ENCODE measurements around the gene SERPINE2. TPM values are rescaled to one million over a fixed set of nuclear protein-coding genes. Genes with fewer than 3 reads are reported as not detected.

Gene SERPINE2
- total and polyA plus RNA-seq, 10 donors: 20.9 to 105 (median 33.2) TPM

DNA sequence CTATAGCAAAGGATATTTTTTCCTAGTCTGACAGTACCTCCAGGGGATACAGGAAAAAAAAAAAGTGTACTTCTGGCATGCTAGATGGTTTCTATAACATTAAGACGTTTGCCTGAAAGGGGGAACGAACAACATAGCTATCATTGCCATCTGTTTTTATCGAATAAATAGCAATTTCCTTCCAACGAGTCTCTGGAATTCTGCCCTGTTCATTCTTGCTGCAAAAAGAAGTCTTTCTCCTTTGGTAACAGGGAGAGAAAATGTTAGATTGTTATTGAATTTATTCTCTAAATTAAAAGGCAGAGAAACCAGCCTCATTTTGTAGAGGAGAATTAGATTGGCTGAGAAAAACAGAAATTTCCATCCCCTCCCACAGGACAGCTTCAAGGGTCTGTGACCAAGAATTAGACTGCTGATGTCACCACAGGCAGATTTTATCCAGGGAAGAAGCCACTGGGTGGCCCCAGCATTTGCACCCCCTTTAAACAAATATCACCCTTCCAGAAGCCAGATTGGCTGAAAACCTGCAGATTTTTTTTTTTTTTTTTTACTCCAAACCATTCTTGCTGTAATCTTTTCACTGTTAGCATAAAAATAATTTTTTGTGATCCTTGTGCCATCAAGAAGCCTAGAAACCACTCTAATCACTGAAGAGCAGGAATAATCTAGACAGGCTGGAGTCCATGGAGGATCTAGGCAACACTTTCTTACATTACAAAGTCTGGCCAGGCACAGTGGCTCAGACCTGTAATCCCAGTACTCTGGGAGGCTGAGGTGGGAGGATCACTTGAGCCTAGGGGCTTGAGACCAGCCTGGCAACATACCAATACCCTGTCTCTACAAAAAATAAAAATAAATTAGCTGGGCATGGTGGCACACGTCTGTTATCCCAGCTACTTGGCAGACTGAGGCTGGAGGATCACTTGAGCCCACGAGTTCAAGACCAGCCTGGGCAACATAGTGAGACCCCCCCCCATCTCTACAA is 106.0 kb downstream of the SERPINE2 start:
- Histone ChIP-seq H3K27ac (no peak overlapping the region), H3K27me3 (replicated peaks in 1 of 7) (no peaks in the 10 kb centered on the region), H3K36me3 (no peaks in the 10 kb centered on the region), H3K4me3 (no peak overlapping the region), H3K9me3 (no peaks in the 10 kb centered on the region), H3K4me1 (peaks cover 36 to 100% (median 72%) of the 10 kb centered on the region in 6 donors)
- TF ChIP-seq POLR2A (IDR thresholded peaks at IDR 0.05) (no peak), POLR2AphosphoS5 (IDR thresholded peaks at IDR 0.05) (no peak)
- TF ChIP-seq, protein P1, sequence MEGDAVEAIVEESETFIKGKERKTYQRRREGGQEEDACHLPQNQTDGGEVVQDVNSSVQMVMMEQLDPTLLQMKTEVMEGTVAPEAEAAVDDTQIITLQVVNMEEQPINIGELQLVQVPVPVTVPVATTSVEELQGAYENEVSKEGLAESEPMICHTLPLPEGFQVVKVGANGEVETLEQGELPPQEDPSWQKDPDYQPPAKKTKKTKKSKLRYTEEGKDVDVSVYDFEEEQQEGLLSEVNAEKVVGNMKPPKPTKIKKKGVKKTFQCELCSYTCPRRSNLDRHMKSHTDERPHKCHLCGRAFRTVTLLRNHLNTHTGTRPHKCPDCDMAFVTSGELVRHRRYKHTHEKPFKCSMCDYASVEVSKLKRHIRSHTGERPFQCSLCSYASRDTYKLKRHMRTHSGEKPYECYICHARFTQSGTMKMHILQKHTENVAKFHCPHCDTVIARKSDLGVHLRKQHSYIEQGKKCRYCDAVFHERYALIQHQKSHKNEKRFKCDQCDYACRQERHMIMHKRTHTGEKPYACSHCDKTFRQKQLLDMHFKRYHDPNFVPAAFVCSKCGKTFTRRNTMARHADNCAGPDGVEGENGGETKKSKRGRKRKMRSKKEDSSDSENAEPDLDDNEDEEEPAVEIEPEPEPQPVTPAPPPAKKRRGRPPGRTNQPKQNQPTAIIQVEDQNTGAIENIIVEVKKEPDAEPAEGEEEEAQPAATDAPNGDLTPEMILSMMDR (IDR thresholded peaks at IDR 0.05 in 8 of 11, conservative IDR thresholded peaks at IDR 0.05 in 3 of 11): no peak
- 64 to 75% (median 67%) methylated on average over 6 of the region's 6 CpGs for WGBS, 5 donors
- intact Hi-C loops (cut with DNase I; ENCODE audit: low total_unique reads): no loop called here
- no peak for DNase-seq

DNA sequence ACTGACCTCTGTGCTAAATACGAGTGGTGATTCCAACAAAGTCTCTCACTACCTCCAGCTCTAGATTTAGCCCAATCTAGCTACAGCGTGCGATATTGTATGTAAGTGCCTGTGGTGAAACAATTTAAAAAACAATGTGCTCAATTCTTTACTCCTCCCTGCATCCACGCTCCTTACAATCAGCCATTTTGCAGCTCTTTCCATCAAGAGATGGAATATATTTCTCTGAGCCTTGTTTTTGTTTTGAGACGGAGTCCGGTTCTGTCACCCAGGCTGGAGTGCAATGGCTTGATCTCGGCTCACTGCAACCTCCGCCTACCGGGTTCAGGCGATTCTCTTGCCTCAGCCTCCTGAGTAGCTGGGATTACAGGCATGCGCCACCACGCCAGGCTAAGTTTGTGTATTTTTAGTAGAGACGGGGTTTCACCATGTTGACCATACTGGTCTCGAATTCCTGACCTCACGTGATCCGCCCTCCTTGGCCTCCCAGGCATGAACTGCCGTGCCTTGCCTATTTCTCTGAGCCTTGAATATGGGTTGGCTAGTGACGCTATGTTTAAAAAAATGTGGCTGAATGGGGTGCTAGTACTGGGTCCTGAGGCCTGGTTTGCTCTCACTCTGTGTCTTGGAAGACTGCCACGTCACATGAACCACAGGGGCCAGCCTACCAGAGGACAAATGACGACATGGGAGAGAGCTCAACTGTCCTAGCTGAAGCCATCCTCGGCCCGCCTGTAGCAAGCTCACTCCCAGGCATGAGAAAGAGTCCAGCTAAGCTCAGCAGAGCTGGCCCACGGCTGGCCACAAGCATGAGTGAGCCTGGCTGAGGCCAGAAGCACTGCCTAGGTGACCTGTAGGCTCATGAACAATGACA is 108.7 kb downstream of the SERPINE2 start:
- peaks cover 15 to 82% (median 47%) of the 10 kb centered on the region in 6 donors for H3K4me1 ChIP-seq
- peaks cover 0 to 9% (median 0%) of the 10 kb centered on the region in 6 donors for H3K36me3 ChIP-seq
- no peak overlapping the region for H3K4me3 ChIP-seq
- peak; percentile 79 for DNase-seq
- H3K27ac ChIP-seq: peak overlapping the region in 3 of 8 donors; percentile 20 to 58 (median 50)
- intact Hi-C loops (cut with DNase I; ENCODE audit: low total_unique reads): no loop called here
- no peaks in the 10 kb centered on the region for H3K27me3 ChIP-seq (replicated peaks in 1 of 7)
- TF ChIP-seq, protein P1 (IDR thresholded peaks at IDR 0.05 in 8 of 11, conservative IDR thresholded peaks at IDR 0.05 in 3 of 11): no peak
- TF ChIP-seq POLR2AphosphoS5 (IDR thresholded peaks at IDR 0.05) (peak; percentile 41 to 50 (median 41)), POLR2A (IDR thresholded peaks at IDR 0.05) (no peak)
- 71 to 83% (median 75%) methylated on average over 21 to 23 of the region's 23 CpGs for WGBS, 5 donors
- H3K9me3 ChIP-seq: peaks cover 0 to 15% (median 10%) of the 10 kb centered on the region in 8 donors

DNA sequence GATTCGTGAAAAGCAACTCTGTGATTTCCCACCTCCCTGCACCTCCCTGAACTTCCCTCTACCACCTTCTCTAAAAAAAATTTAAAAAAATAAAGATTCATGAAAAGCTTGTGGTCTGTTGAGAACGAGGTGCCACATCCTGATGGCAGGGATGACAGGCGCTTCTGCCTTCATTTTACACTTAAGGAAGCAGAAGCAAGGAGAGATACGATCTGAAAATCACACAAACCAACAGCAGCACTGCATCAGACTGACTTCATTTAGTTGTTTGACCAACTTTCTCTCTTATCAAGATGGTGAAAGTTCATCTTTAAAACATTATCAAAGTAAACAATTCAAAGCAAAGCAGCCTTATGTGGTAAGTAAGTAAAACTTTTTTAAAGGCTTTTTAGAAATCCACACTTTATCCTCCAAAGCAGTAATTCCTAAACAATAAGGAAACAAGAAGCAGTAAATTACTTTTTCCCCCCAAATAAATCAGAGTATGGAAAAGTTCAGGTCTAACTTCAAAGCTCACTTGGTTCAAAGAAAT is 109.4 kb downstream of the SERPINE2 start:
- H3K27ac ChIP-seq: peak overlapping the region in 3 of 8 donors; percentile 15 to 50 (median 38)
- peaks cover 0 to 15% (median 10%) of the 10 kb centered on the region in 8 donors for H3K9me3 ChIP-seq
- no peak for DNase-seq
- WGBS, 5 donors: 17 to 32% (median 27%) methylated on average over 4 of the region's 4 CpGs
- no peak overlapping the region for H3K4me3 ChIP-seq
- TF ChIP-seq, protein P1 (IDR thresholded peaks at IDR 0.05 in 8 of 11, conservative IDR thresholded peaks at IDR 0.05 in 3 of 11): no peak
- no peak for TF ChIP-seq POLR2A (IDR thresholded peaks at IDR 0.05)
- peaks cover 15 to 82% (median 43%) of the 10 kb centered on the region in 6 donors for H3K4me1 ChIP-seq
- intact Hi-C loops (cut with DNase I; ENCODE audit: low total_unique reads): no loop called here
- H3K27me3 ChIP-seq (replicated peaks in 1 of 7): no peaks in the 10 kb centered on the region
- peaks cover 0 to 9% (median 0%) of the 10 kb centered on the region in 6 donors for H3K36me3 ChIP-seq
